GM12878 (cell line): ENCODE measurements around the gene TPM4. TPM values are rescaled to one million over a fixed set of nuclear protein-coding genes. Genes with fewer than 3 reads are reported as not detected.

Source experiments
- ATAC-seq: fragments of 200-7000 bp; cut with Tn5 transposase; 3 replicates; pipeline ENCODE4 v1.9.1; 2020; ENCODE audit warnings: mild to moderate bottlenecking, moderate library complexity
- BruUV-seq: library from RNA; stranded (reverse); fragments of 400-500 nt; replicated peaks from 2 replicates; lab custom pipeline; 2021; lab: Mats Ljungman, UMichigan
- CTCF ChIA-PET: fragments of 300-600 bp; sonication (Branson Sonifier 250); formaldehyde crosslinking; extraction: SDS; loops from one replicate; lab custom pipeline; 2021; ENCODE audit warnings: inconsistent platforms; lab: Yijun Ruan, JAX
- POLR2A ChIA-PET: fragments of 350-600 bp; formaldehyde crosslinking; extraction: SDS; loops from one replicate; lab custom pipeline; 2021; ENCODE audit warnings: inconsistent platforms; lab: Charles Lee
- RAD21 ChIA-PET: fragments of 300-600 bp; sonication (Branson Sonifier 250); formaldehyde crosslinking; loops from one replicate; lab custom pipeline; 2023; ENCODE audit warnings: antibody characterized with exemption; ENCODE audit not compliant: unreplicated experiment; lab: Charles Lee
- SMC1A ChIA-PET: fragments of 300-600 bp; sonication (Branson Sonifier 250); formaldehyde crosslinking; loops from one replicate; lab custom pipeline; 2023; ENCODE audit not compliant: unreplicated experiment, uncharacterized antibody; lab: Charles Lee
- DNase-seq: peaks from one replicate; pipeline ENCODE4 v3.0.0-alpha.2; 2011; ENCODE audit warnings: low read depth, low spot score
- FAIRE-seq: peaks from 3 replicates; lab custom pipeline; 2011; peaks lifted over from hg19 to GRCh38; lab: Jason Lieb, UNC
- H2AFZ ChIP-seq: 2 replicates; pipeline ENCODE4 v1.6.0; 2011; ENCODE audit warnings: low read depth, low read length, control low read depth; ENCODE audit not compliant: control insufficient read depth
- H3K27ac ChIP-seq: 2 replicates; pipeline ENCODE4 v1.5.1; 2011; ENCODE audit warnings: control low read depth; ENCODE audit not compliant: control insufficient read depth, insufficient read depth
- H3K27me3 ChIP-seq, 2 experiments: replicated peaks in 1 of 2; 2 replicates each; pipeline versions ENCODE4 v1.6.0 to v1.6.1; 2011; ENCODE audit warnings: low read length in 1 of 2; ENCODE audit not compliant: control insufficient read depth in 2 of 2, insufficient read depth in 2 of 2
- H3K36me3 ChIP-seq, 2 experiments: 2 replicates each; pipeline ENCODE4 v1.5.1; 2011; ENCODE audit warnings: low read length in 1 of 2; ENCODE audit not compliant: control insufficient read depth in 2 of 2, insufficient read depth in 2 of 2
- H3K4me1 ChIP-seq: 2 replicates; pipeline ENCODE4 v1.6.1; 2011; ENCODE audit warnings: mild to moderate bottlenecking, low read length, moderate library complexity, mixed read lengths; ENCODE audit not compliant: control insufficient read depth, insufficient read depth
- H3K4me2 ChIP-seq: 2 replicates; pipeline ENCODE4 v1.6.0; 2011; ENCODE audit warnings: control low read depth; ENCODE audit not compliant: control insufficient read depth, insufficient read depth
- H3K4me3 ChIP-seq: fragments of 200-600 bp; sonication (generic); 2 replicates; pipeline ENCODE4 v1.5.1; 2016
- H3K79me2 ChIP-seq: 2 replicates; pipeline ENCODE4 v1.6.0; 2011; ENCODE audit warnings: low read length; ENCODE audit not compliant: control insufficient read depth, insufficient read depth
- H3K9ac ChIP-seq: 2 replicates; pipeline ENCODE4 v1.8.0; 2011; ENCODE audit warnings: low read length, control low read depth, mixed read lengths; ENCODE audit not compliant: control insufficient read depth, insufficient read depth
- H3K9me3 ChIP-seq: replicated peaks from 3 replicates; pipeline ENCODE4 v1.5.1; 2011; ENCODE audit warnings: mild to moderate bottlenecking, low read length; ENCODE audit not compliant: control insufficient read depth, insufficient read depth
- H4K20me1 ChIP-seq: 2 replicates; pipeline ENCODE4 v1.6.0; 2011; ENCODE audit not compliant: control insufficient read depth, insufficient read depth
- MTA3 ChIP-seq: IDR thresholded peaks from 2 replicates; pipeline ENCODE4 v1.6.1; 2012; ENCODE audit warnings: low read length, inconsistent platforms, borderline replicate concordance
- POLR2A ChIP-seq: IDR thresholded peaks from 2 replicates; pipeline ENCODE4 v1.6.1; 2011; ENCODE audit warnings: low read depth, mild to moderate bottlenecking, low read length
- RUNX3 ChIP-seq: IDR thresholded peaks from 2 replicates; pipeline ENCODE4 v1.6.1; 2012; ENCODE audit warnings: low read length, inconsistent platforms
- TARDBP ChIP-seq: IDR thresholded peaks from 2 replicates; pipeline ENCODE4 v1.6.1; 2016; ENCODE audit warnings: borderline replicate concordance
- ZBTB40 ChIP-seq: fragments of 450-650 bp; IDR thresholded peaks from 2 replicates; pipeline ENCODE4 v1.6.1; 2016; ENCODE audit warnings: mild to moderate bottlenecking, moderate library complexity, borderline replicate concordance
- WGBS: methylation state at CpG from one replicate; pipeline ENCODE4 v1.1.6; 2016; ENCODE audit warnings: low lambda C conversion rate; ENCODE audit not compliant: insufficient replicate concordance, insufficient coverage; ENCODE audit errors: missing lambda C conversion rate; 5-methylcytosine and 5-hydroxymethylcytosine counted together
- in situ Hi-C: fragments of 300-500 bp; cut with MboI; formaldehyde crosslinking; loops from 9 replicates; pipeline ENCODE4 v1.14.3; 2018; ENCODE audit warnings: mixed read lengths
- intact Hi-C: fragments of 100-400 bp; cut with micrococcal nuclease; formaldehyde crosslinking; loops from one replicate; pipeline ENCODE4 v1.14.2; 2022; ENCODE audit not compliant: unreplicated experiment
- polyA plus RNA-seq, 11 experiments: library from polyadenylated mRNA; depleted of rRNA in 4 of 11; unstranded in 6 of 11; stranded (reverse) in 5 of 11; fragments of >200 nt; fragmentation: Nextera tagmentation in 4 of 11; fragmentation: Illumina TruSeq in 1 of 11; extraction: Ambion mirVana in 4 of 11; extraction: Trizol in 1 of 11; gene quantifications; 1 replicate in 1 of 11; 2 replicates in 10 of 11; pipeline versions ENCODE4 v1.2.1 to v1.2.3, GENCODE V29; 2011 to 2016; ENCODE audit warnings: inconsistent platforms in 2 of 11, missing spikeins in 2 of 11, low read depth in 1 of 11
- total RNA-seq, 4 experiments: library from RNA; depleted of rRNA in 3 of 4; stranded (reverse); fragments of >200 nt in 3 of 4; fragmentation: Illumina TruSeq in 1 of 4; extraction: Trizol in 1 of 4; gene quantifications; 2 replicates each; pipeline versions ENCODE4 v1.2.1 to v1.2.3, GENCODE V29; 2013 to 2021

TPM4 gene
- total and polyA plus RNA-seq, 10 of the 15 experiments (the other 5 are each of a cell fraction or from before 2014, with no cell fraction given) = 183 to 620 (median 407) TPM

- no peak for TF ChIP-seq ZBTB40
- TF ChIP-seq TARDBP = no peak
Observed at GRCh38 chr19:16121967-16122366, 45.7 kb downstream of the TPM4 start (continued).

- BruUV-seq = no TSS peak
- Histone ChIP-seq H3K27me3 (no peaks in the 10 kb centered on the region), H3K79me2 (peaks cover 29% of the 10 kb centered on the region), H3K4me3 (no peak overlapping the region), H3K4me1 (peaks cover 14% of the 10 kb centered on the region), H3K9me3 (no peaks in the 10 kb centered on the region), H2AFZ (no peak overlapping the region), H3K27ac (no peak overlapping the region), H4K20me1 (no peaks in the 10 kb centered on the region), H3K36me3 (peaks cover 59 to 81% of the 10 kb centered on the region in 2 experiments), H3K4me2 (no peak overlapping the region), H3K9ac (no peak overlapping the region)
- TF ChIP-seq RUNX3 = no peak
- no peak for TF ChIP-seq MTA3
- TF ChIP-seq POLR2A = peak; percentile 51
- SMC1A ChIA-PET = no interaction called here
- CTCF ChIA-PET = no interaction called here
- RAD21 ChIA-PET = no interaction called here
- intact Hi-C loops (no loop called here), in situ Hi-C loops (no loop called here)
- 99% methylated on average over 13 of the region's 14 CpGs for WGBS
- ATAC-seq = no peak
- FAIRE-seq = no peak
- POLR2A ChIA-PET = no interaction called here
- no peak for DNase-seq
Observed at GRCh38 chr19:16124953-16125352, 48.7 kb downstream of the TPM4 start.
